HG02588 (cell line): Measurements from ENCODE around the gene FTCDNL1.

ENCODE experiments used
- ATAC-seq: cut with Tn5 transposase; IDR thresholded peaks from one replicate; pipeline ENCODE4 v1.9.1; 2021; ENCODE audit warnings: mild to moderate bottlenecking, moderate library complexity; ENCODE audit not compliant: unreplicated experiment

FTCDNL1 gene

DNA sequence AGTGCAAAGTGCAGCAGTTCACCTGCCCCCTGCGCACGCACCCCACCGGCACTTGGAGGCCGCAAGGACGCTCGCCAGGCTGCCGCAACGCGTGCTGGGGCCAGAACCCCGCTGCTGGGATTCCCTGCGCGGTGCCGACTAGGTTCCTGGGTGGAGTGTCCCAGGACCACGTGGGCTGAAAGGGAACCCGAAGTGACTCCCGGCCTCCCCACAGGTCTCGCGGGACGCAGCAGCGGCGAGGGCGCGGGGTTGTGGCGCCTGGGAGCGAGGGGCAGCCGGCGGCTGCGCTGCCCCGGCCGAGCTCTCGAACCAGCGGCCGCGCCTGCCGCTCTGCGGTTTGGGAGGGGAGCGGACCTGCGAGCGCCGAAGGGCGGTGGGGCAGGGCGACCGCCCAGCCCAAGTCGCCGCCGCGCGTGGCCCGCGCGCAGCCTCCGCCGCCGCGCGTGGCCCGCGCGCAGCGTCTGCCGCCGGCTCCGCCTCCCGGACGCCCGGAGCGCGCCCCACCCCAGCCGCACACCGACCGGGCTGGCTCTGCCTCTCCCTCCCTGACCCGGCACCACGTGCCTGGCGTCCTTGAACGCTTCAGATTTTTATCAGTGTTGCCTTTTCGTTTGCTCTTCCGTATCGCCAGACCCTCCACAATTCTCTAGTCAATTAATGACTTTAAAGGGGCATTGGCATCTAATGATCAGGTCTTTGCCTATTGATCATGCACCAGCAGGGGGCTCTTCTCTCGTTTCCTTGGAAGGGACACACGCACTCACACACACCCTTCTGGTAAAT, at the start of gene FTCDNL1:
Gene FTCDNL1, minus strand, starts transcription at position 475 of the 783 bp plus-strand sequence. CDS start 2,230 bp downstream, outside the sequence.
- ATAC-seq = peak; percentile 96

- no peak for ATAC-seq
These were observed 45.6 kb upstream of the FTCDNL1 start for GRCh38 chr2:199896617-199897016.

GRCh38 chr2:199895406-199895805, 44.4 kb upstream of the FTCDNL1 start:
- ATAC-seq = no peak

DNA sequence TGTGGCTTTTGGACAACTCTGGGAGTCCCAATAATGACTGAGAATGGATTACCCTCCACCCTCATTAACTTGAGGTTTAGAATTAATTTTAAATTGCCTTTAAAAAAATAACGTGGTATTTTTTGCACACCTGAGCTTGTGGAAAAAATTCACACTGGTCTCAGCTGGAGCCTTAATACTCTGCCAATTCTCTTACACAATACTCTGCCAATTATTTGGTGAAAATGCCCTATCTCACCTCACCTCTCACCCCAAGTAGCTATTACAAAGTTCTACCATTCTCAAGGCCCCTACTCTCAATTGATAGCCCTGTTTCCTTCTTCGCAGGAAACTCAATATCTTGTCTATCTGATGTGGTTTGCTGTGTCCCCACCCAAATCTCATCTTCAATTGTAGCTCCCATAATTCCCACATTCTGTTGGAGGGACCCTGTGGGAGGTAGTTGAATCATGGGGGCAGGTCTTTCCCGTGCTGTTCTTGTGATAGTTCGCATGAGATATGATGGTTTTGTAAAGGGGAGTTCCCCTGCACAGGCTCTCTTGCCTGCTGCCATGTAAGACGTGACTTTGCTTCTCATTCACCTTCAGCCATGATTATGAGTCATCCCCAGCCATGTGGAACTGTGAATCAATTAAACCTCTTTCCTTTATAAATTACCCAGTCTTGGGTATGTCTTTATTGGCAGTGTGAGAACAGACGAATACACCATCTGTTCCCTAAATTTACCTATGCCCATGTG, 32.7 kb upstream of the FTCDNL1 start:
- no peak for ATAC-seq

GRCh38 chr2:199882667-199883066, 31.7 kb upstream of the FTCDNL1 start:
- ATAC-seq = no peak

DNA sequence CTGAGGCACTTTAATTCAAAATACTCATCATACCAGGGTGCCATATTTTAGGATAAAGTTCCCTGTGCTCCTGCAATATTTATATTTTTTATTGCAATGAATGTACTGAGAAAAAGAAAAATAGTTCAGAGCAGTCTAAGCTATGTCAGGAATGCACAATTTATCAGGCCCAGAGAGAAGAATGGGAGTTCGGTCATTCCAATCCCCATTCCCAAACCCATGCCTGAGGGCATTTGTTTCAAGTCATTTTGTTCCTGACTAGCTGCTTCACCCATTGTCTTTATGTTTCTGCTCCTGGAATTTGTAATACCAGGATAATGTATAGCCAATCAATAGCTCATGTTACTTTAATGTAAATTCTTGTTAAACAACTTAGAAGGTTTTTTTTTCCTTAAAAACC, 24.4 kb upstream of the FTCDNL1 start:
- no peak for ATAC-seq

DNA sequence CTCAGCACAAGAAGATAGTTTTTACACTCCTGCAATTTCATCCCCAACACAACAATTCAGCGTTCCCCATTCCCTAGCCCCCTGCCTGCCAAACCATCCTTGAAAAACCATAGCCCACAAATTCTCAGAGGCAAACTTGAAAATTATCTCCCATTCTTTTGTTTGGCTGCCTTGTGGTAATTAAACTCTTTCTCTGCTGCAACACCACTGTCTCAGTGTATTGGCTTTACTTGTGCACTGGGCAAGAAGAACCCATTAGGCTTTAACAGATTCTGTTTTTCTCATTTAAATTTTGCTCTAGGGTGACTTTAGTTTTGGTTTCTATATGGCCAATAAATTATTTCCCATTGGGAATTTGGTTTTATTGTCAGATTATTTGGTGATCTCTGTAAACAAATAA, 23.2 kb upstream of the FTCDNL1 start:
- no peak for ATAC-seq

GRCh38 chr2:199870581-199870980, 19.6 kb upstream of the FTCDNL1 start:
- no peak for ATAC-seq

DNA sequence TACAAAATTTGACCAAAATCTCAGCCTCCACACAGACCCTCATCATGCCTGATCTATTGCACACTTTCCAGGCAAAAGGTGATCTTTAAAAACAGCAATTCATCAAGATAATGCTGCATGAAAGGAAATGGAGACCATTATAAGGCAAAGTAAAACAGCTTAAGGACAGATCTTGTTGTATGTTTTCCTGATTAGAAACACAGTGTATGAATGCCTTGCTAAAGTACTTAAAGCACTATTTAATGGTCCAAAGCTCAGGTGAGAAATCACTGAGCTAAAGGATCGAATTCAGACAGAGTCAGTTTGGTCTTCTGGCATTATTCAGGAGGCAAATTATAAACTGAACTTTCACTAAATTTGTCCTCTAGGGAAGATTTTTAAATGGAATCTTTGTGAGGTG, 18.7 kb upstream of the FTCDNL1 start:
- ATAC-seq = no peak

DNA sequence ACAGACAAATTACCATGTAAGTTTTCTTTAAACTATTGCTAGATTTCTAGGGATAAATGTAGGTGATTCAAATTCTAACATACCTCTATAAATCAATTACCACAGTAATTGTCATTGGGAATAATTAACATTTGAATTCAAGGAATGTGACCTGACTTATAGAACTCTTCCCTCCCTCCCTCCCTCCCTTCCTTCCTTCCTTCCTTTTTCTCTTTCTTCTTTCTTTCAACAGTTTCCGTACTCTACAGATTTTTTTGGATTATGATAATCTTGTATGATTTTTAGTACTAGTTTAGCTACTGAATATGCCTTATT, 18.2 kb upstream of the FTCDNL1 start:
- ATAC-seq = no peak

GRCh38 chr2:199868431-199869226, 17.6 kb upstream of the FTCDNL1 start:
- ATAC-seq = no peak

GRCh38 chr2:199865905-199866304, 14.9 kb upstream of the FTCDNL1 start:
- ATAC-seq = no peak

GRCh38 chr2:199862788-199863187, 11.8 kb upstream of the FTCDNL1 start:
- no peak for ATAC-seq

DNA sequence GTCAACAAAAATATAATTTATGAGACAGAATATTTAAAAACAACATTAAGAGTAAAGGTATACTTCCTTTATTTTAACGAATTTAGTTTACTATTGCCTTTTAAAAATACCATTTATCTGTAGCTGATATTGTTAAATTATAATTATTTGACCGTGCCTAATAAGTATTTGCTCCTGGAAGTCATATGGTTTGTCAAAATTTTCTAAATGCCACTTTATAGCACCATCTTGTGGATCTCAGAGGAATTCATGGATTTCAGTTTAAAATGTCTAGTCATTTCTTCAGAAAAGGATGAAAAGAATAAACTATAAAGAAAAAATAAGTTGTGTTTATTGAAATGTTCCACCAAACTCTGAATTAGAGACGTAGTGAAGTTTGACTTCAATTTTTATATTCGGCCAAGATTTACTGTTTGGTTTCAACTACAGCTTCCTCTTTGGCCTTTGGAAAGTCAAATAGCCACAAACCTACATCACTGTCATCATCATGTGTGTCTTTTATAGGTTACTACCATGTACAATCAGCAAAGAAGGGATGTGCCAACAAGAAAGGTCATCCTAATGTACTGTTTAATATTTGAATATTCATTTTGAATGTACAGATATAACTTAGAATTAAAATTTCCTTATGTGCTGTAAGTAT, 10.3 kb upstream of the FTCDNL1 start:
- ATAC-seq = no peak

DNA sequence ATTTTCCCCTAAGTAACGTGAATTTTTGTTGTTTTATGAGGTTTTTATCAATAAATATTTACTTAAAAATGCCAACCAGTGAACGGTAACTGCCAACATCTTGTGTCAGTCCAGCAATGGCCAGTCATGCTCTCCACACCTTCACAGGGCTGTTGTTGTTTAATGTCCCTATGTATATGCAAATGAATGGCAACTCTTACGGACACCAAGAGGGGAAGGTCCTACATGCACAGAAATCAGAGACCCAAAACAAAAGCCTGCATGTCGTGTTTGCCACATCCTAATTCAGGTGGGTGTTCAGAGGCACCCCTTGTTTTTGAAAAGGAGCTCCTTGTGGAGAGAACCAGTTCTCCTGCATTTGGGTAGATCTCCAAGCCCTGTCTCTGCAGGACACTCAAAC, 4.8 kb upstream of the FTCDNL1 start:
- no peak for ATAC-seq

GRCh38 chr2:199851883-199852282, 891 bp upstream of the FTCDNL1 start:
- no peak for ATAC-seq

- no peak for ATAC-seq
These were observed 464 bp upstream of the FTCDNL1 start for GRCh38 chr2:199851501-199851810.

DNA sequence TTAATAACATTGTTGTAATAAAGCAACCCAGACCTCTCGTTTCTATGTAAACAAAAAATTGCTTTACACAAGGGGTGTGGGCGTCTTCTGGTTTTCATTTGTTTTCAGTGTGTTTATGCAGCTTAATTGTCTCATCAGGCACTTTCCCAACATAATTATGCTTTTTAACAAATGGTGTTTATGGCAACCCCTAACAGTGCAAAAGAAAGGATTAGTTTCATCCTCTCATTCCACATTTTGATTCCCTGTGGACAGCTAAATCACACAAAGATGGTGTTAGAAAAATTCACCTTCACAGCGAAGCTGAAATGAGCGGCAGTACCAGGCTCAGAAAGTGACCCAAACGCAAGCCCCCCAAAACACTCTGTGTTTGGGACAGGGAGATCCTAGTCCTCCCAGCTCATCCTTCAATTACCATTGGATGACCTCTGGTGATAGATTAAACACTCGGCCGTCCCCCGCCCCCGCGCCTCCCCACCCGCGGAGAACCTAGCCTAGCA, 724 bp downstream of the FTCDNL1 start:
- ATAC-seq = no peak

- ATAC-seq = no peak
These were observed 2.4 kb downstream of the FTCDNL1 start for GRCh38 chr2:199848389-199849130.

DNA sequence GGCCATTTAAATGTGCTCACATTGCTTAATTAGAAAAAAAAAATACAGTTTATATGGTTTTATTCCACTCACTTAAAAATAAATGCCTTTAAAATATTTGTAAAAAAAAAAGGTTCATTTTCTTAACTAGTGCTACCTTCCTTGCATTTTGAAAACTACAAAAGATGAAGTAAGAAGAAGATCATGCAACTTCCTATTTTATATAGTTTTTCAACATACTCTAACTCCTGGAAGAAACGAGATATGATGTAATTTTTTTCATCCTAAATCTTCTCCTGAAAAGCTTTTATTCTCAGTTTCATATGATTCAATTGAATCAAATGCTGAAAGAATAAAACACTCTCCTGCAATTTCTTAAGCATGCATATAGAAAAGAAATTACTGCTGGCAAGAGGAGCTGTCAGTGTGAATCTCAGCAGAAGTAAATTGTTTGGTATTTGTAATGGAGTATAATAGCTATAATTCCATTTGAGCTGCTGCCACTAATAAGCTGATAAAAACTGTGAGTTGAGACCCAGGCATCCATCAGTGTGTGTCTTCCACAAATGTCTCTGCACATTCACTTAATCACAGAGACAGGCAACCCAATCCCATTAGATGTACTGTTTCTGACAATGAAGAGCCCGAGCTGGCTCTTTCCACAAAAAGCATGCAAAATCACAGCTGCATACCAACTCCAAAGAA, 3.7 kb downstream of the FTCDNL1 start:
- no peak for ATAC-seq
